H9 (cell line): ENCODE data around the gene CDYL. TPM values are rescaled to one million over a fixed set of nuclear protein-coding genes. Genes with fewer than 3 reads are reported as not detected.
A peak's percentile ranks its signal among the peaks of the same experiment; 100 is the strongest.

Experiments used
- DNase-seq: peaks from one replicate; pipeline ENCODE4 v3.0.0-alpha.2; 2017
- H2AFZ ChIP-seq: one replicate; pipeline ENCODE4 v1.6.1; 2013; ENCODE audit warnings: mild to moderate bottlenecking, low read length, control low read depth, moderate library complexity
- H2AK5ac ChIP-seq: 2 replicates; pipeline ENCODE4 v1.6.1; 2013; ENCODE audit warnings: low read length, control low read depth, mixed read lengths; ENCODE audit not compliant: insufficient read length
- H2BK120ac ChIP-seq: one replicate; pipeline ENCODE4 v1.6.1; 2013; ENCODE audit warnings: low read depth, mild to moderate bottlenecking, low read length, control low read depth, inconsistent platforms; ENCODE audit not compliant: poor library complexity, severe bottlenecking
- H2BK12ac ChIP-seq: 2 replicates; pipeline ENCODE4 v1.6.1; 2013; ENCODE audit warnings: low read length, control low read depth, mixed read lengths, low read depth; ENCODE audit not compliant: insufficient read length
- H2BK15ac ChIP-seq: 2 replicates; pipeline ENCODE4 v1.6.1; 2013; ENCODE audit warnings: low read depth, low read length, control low read depth
- H2BK20ac ChIP-seq: one replicate; pipeline ENCODE4 v1.6.1; 2013; ENCODE audit warnings: low read depth, mild to moderate bottlenecking, low read length, control low read depth, inconsistent platforms; ENCODE audit not compliant: poor library complexity, severe bottlenecking
- H2BK5ac ChIP-seq: 2 replicates; pipeline ENCODE4 v1.6.1; 2013; ENCODE audit warnings: low read length, control low read depth, mixed read lengths; ENCODE audit not compliant: insufficient read length
- H3K14ac ChIP-seq: 2 replicates; pipeline ENCODE4 v1.6.1; 2013; ENCODE audit warnings: low read length, control low read depth; ENCODE audit not compliant: insufficient read depth
- H3K18ac ChIP-seq: 2 replicates; pipeline ENCODE4 v1.6.1; 2013; ENCODE audit warnings: low read depth, mild to moderate bottlenecking, mixed read lengths, low read length, control low read depth; ENCODE audit not compliant: insufficient read length
- H3K23ac ChIP-seq: 2 replicates; pipeline ENCODE4 v1.6.1; 2013; ENCODE audit warnings: low read length, control low read depth, mixed read lengths, low read depth; ENCODE audit not compliant: insufficient read length
- H3K23me2 ChIP-seq: 2 replicates; pipeline ENCODE4 v1.6.1; 2013; ENCODE audit warnings: low read depth, mild to moderate bottlenecking, mixed read lengths, low read length, control low read depth; ENCODE audit not compliant: insufficient read length, poor library complexity, severe bottlenecking
- H3K27ac ChIP-seq: 2 replicates; pipeline ENCODE4 v1.5.1; 2013; ENCODE audit warnings: low read length, control low read depth, mixed read lengths, low read depth; ENCODE audit not compliant: insufficient read length
- H3K27me3 ChIP-seq: 2 replicates; pipeline ENCODE4 v1.6.1; 2013; ENCODE audit warnings: low read length, control low read depth, inconsistent platforms; ENCODE audit not compliant: insufficient read depth
- H3K4ac ChIP-seq: 2 replicates; pipeline ENCODE4 v1.6.1; 2013; ENCODE audit warnings: low read depth, mild to moderate bottlenecking, control low read depth, inconsistent platforms, low read length, moderate library complexity
- H3K4me1 ChIP-seq: 2 replicates; pipeline ENCODE4 v1.6.1; 2013; ENCODE audit warnings: low read length, control low read depth, inconsistent platforms; ENCODE audit not compliant: insufficient read depth
- H3K4me2 ChIP-seq: 2 replicates; pipeline ENCODE4 v1.6.1; 2013; ENCODE audit warnings: low read length, control low read depth, mixed read lengths; ENCODE audit not compliant: insufficient read length, insufficient read depth
- H3K56ac ChIP-seq: 2 replicates; pipeline ENCODE4 v1.6.1; 2013; ENCODE audit warnings: low read depth, mild to moderate bottlenecking, mixed read lengths, low read length, control low read depth; ENCODE audit not compliant: insufficient read length
- H3K79me1 ChIP-seq: 2 replicates; pipeline ENCODE4 v1.6.1; 2013; ENCODE audit warnings: low read depth, mild to moderate bottlenecking, moderate library complexity, low read length, control low read depth, inconsistent platforms; ENCODE audit not compliant: insufficient read depth, poor library complexity, severe bottlenecking
- H3K79me2 ChIP-seq: 2 replicates; pipeline ENCODE4 v1.6.1; 2013; ENCODE audit warnings: low read length, control low read depth, inconsistent platforms; ENCODE audit not compliant: insufficient read depth
- H3K9ac ChIP-seq: 2 replicates; pipeline ENCODE4 v1.6.1; 2013; ENCODE audit warnings: low read length, control low read depth, mixed read lengths; ENCODE audit not compliant: insufficient read length; ENCODE audit errors: extremely low read depth
- H3K9me3 ChIP-seq: one replicate; pipeline ENCODE4 v1.6.1; 2013; ENCODE audit warnings: low read depth, low read length, inconsistent platforms; ENCODE audit not compliant: control insufficient read depth
- H3T11ph ChIP-seq: one replicate; pipeline ENCODE4 v1.6.1; 2013; ENCODE audit warnings: mild to moderate bottlenecking, low read length, control low read depth, inconsistent platforms
- H4K20me1 ChIP-seq: one replicate; pipeline ENCODE4 v1.6.1; 2013; ENCODE audit not compliant: control insufficient read depth, insufficient read length, insufficient read depth
- H4K5ac ChIP-seq: 2 replicates; pipeline ENCODE4 v1.6.1; 2013; ENCODE audit warnings: low read depth, mild to moderate bottlenecking, mixed read lengths, low read length, control low read depth; ENCODE audit not compliant: insufficient read length
- H4K8ac ChIP-seq: replicated peaks from 2 replicates; pipeline ENCODE4 v1.6.1; 2013; ENCODE audit warnings: low read length, control low read depth, mixed read lengths, low read depth; ENCODE audit not compliant: insufficient read length
- H4K91ac ChIP-seq: 2 replicates; pipeline ENCODE4 v1.6.1; 2013; ENCODE audit warnings: low read depth, mild to moderate bottlenecking, moderate library complexity, mixed read lengths, low read length, control low read depth; ENCODE audit not compliant: insufficient read length
- H3K27ac Mint-ChIP-seq, 3 experiments: 2 replicates in 2 of 3; 3 replicates in 1 of 3; pipeline ENCODE4 v1.8.0; 2020 to 2021; ENCODE audit warnings: mixed read lengths in 3 of 3, mild to moderate bottlenecking in 1 of 3, moderate library complexity in 1 of 3
- H3K27me3 Mint-ChIP-seq: 2 replicates; pipeline ENCODE4 v1.8.0; 2021; ENCODE audit warnings: low read depth, mild to moderate bottlenecking, moderate library complexity, mixed read lengths
- H3K36me3 Mint-ChIP-seq, 3 experiments: 2 replicates in 2 of 3; 3 replicates in 1 of 3; pipeline ENCODE4 v1.8.0; 2020 to 2021; ENCODE audit warnings: low read depth in 3 of 3, mixed read lengths in 3 of 3; ENCODE audit not compliant: insufficient read depth in 1 of 3
- H3K4me1 Mint-ChIP-seq, 2 experiments: 2 replicates each; pipeline ENCODE4 v1.8.0; 2020; ENCODE audit warnings: mixed read lengths in 2 of 2
- H3K4me3 Mint-ChIP-seq, 2 experiments: 2 replicates in 1 of 2; 3 replicates in 1 of 2; pipeline ENCODE4 v1.8.0; 2020 to 2021; ENCODE audit warnings: mild to moderate bottlenecking in 2 of 2, mixed read lengths in 2 of 2, moderate library complexity in 1 of 2
- H3K9me3 Mint-ChIP-seq, 2 experiments: 2 replicates in 1 of 2; 3 replicates in 1 of 2; pipeline ENCODE4 v1.8.0; 2020; ENCODE audit warnings: mild to moderate bottlenecking in 2 of 2, mixed read lengths in 2 of 2, moderate library complexity in 1 of 2
- CTCF ChIP-seq: fragments of 200-600 bp; sonication (generic); conservative IDR thresholded peaks from 3 replicates; pipeline ENCODE4 v1.8.0; 2021; ENCODE audit warnings: antibody characterized with exemption, mild to moderate bottlenecking
- WGBS: extraction: QIAGEN DNeasy Blood & Tissue Kit; methylation state at CpG from one replicate; pipeline ENCODE4 v1.1.7; 2013; ENCODE audit warnings: missing lambda C conversion rate, low lambda C conversion rate, mixed read lengths; ENCODE audit not compliant: insufficient read length; ENCODE audit errors: extremely low coverage; 5-methylcytosine and 5-hydroxymethylcytosine counted together
- total RNA-seq: library from RNA; stranded (reverse); gene quantifications from 2 replicates; pipeline ENCODE4 v1.2.1, GENCODE V29; 2021

Gene CDYL
- total RNA-seq, 1 experiment from 2014 or later: 95.0 TPM

- Histone ChIP-seq H3K27me3 (no peaks in the 10 kb centered on the region), H2BK15ac (no peak overlapping the region), H3K9ac (no peak overlapping the region), H2BK12ac (no peak overlapping the region), H3K4me2 (no peak overlapping the region), H3K4me1 (peaks cover 2% of the 10 kb centered on the region; the same call in 1 of the 2 replicates), H2BK120ac (no peak overlapping the region), H3K9me3 (no peaks in the 10 kb centered on the region), H4K8ac (no peak overlapping the region), H4K20me1 (no peaks in the 10 kb centered on the region), H3K56ac (no peak overlapping the region), H2BK20ac (no peak overlapping the region), H3T11ph (no peak overlapping the region), H3K4ac (no peak overlapping the region), H3K79me1 (no peaks in the 10 kb centered on the region), H3K18ac (peak overlapping the region; percentile 65), H3K23ac (no peak overlapping the region), H3K79me2 (no peaks in the 10 kb centered on the region), H3K23me2 (no peaks in the 10 kb centered on the region), H4K5ac (no peak overlapping the region), H2BK5ac (no peak overlapping the region), H3K27ac (no peak overlapping the region), H4K91ac (no peak overlapping the region), H2AK5ac (no peak overlapping the region), H2AFZ (no peak overlapping the region), H3K14ac (peak overlapping the region; percentile 91)
- H3K9me3 Mint-ChIP-seq: peaks cover 3 to 4% of the 10 kb centered on the region in 2 experiments; a peak in 2 of 5 replicates
- peak overlapping the region; percentile 52 to 81 (median 62); a peak in 3 of 7 replicates for H3K27ac Mint-ChIP-seq
- WGBS: no CpG with 5 or more reads among the region's 14 CpGs
- H3K27me3 Mint-ChIP-seq: peaks cover 8% of the 10 kb centered on the region; the same call in 1 of the 2 replicates
- H3K36me3 Mint-ChIP-seq: no peaks in the 10 kb centered on the region; a peak in 1 of 7 replicates
- TF ChIP-seq CTCF: no peak
- no peak overlapping the region for H3K4me3 Mint-ChIP-seq
- H3K4me1 Mint-ChIP-seq: peaks cover 18 to 27% of the 10 kb centered on the region in 2 experiments
- peak; percentile 81 for DNase-seq
These were observed 198.0 kb downstream of the CDYL start for GRCh38 chr6:4973982-4974745.
